HFFc6 (cell line): ENCODE results near the gene ZNF747. TPM values are rescaled to one million over a fixed set of nuclear protein-coding genes. Genes with fewer than 3 reads are reported as not detected.

Source experiments
- DNase-seq: peaks from one replicate; pipeline ENCODE4 v3.0.0-alpha.2; 2018
- H3K27ac Mint-ChIP-seq: 2 replicates; pipeline ENCODE4 v1.8.0; 2020; ENCODE audit warnings: mild to moderate bottlenecking, mixed read lengths
- H3K27me3 Mint-ChIP-seq: 2 replicates; pipeline ENCODE4 v1.8.0; 2021; ENCODE audit warnings: mild to moderate bottlenecking, moderate library complexity, mixed read lengths; ENCODE audit not compliant: insufficient read depth
- H3K36me3 Mint-ChIP-seq: 2 replicates; pipeline ENCODE4 v1.8.0; 2021; ENCODE audit warnings: low read depth, mixed read lengths
- H3K4me1 Mint-ChIP-seq: 2 replicates; pipeline ENCODE4 v1.8.0; 2020; ENCODE audit warnings: low read depth, mixed read lengths
- H3K4me3 Mint-ChIP-seq: 2 replicates; pipeline ENCODE4 v1.8.0; 2020; ENCODE audit warnings: mild to moderate bottlenecking, moderate library complexity, mixed read lengths
- H3K9me3 Mint-ChIP-seq: 2 replicates; pipeline ENCODE4 v1.8.0; 2020; ENCODE audit warnings: mild to moderate bottlenecking, mixed read lengths
- total RNA-seq, 6 experiments: library from RNA; stranded (reverse); fragmentation: NEBNext Ultra II Directional; extraction: Animal tissue kit (Norgen Biotek cat#: 25700); gene quantifications; 2 replicates in 1 of 6; 3 replicates in 5 of 6; pipeline ENCODE4 v1.2.3, GENCODE V29; 2021
- TF ChIP-seq, protein P1 (sequence below): fragments of 200-600 bp; sonication (generic); IDR thresholded peaks from 2 replicates; pipeline ENCODE4 v1.5.0; 2021; ENCODE audit warnings: antibody characterized with exemption, mild to moderate bottlenecking

The ZNF747 gene
- total RNA-seq, 6 experiments from 2014 or later, result 3.2 to 4.7 (median 3.8) TPM

DNA sequence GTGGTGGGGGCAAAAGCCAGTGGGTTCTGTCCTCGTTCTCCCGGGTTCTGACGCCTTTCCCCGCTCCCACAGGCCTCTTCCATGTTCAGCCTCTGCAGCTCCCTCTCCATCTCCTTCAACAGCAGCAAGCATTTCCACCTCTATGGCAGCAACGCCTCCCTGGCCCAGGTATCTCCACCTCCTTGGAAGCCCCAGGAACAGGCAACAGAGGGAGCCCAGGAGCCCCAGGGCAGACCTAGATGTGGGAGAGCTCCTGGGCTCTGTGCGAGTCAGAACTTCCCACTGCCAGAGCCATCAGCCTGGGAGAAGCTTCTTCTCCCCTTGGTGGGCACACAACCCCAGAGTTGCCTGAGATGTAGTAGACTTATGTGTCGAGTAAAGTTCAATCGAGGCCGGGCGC lies 16.1 kb downstream of the ZNF747 start:
- Mint-ChIP-seq H3K27me3 (peaks cover 20% of the 10 kb centered on the region), H3K4me3 (no peak overlapping the region), H3K9me3 (no peaks in the 10 kb centered on the region), H3K27ac (no peak overlapping the region), H3K36me3 (no peaks in the 10 kb centered on the region), H3K4me1 (no peaks in the 10 kb centered on the region)
- DNase-seq, result no peak
- TF ChIP-seq, protein P1, sequence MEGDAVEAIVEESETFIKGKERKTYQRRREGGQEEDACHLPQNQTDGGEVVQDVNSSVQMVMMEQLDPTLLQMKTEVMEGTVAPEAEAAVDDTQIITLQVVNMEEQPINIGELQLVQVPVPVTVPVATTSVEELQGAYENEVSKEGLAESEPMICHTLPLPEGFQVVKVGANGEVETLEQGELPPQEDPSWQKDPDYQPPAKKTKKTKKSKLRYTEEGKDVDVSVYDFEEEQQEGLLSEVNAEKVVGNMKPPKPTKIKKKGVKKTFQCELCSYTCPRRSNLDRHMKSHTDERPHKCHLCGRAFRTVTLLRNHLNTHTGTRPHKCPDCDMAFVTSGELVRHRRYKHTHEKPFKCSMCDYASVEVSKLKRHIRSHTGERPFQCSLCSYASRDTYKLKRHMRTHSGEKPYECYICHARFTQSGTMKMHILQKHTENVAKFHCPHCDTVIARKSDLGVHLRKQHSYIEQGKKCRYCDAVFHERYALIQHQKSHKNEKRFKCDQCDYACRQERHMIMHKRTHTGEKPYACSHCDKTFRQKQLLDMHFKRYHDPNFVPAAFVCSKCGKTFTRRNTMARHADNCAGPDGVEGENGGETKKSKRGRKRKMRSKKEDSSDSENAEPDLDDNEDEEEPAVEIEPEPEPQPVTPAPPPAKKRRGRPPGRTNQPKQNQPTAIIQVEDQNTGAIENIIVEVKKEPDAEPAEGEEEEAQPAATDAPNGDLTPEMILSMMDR, result no peak

DNA sequence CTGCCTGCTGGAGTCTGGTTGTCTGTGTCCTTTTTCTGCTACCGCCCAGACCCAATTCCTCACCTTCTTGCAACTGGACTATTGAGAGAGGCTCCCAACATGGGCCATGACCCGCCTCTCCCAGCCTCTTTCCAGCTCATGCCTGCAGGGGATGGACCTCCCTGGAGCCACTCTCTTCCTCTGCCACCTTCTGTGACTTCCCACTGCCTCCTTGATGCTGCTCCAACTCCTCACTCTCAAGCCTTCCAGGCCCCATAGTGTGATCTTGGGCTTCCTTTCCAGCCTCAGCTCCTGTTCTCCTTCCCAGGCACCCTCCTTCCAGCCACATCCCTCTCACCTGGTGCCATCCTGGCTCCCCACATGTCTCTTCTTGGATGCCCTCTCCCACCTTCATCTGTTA lies 19.4 kb downstream of the ZNF747 start:
- H3K36me3 Mint-ChIP-seq, result no peaks in the 10 kb centered on the region
- TF ChIP-seq, protein P1, result no peak
- no peak overlapping the region for H3K4me3 Mint-ChIP-seq

DNA sequence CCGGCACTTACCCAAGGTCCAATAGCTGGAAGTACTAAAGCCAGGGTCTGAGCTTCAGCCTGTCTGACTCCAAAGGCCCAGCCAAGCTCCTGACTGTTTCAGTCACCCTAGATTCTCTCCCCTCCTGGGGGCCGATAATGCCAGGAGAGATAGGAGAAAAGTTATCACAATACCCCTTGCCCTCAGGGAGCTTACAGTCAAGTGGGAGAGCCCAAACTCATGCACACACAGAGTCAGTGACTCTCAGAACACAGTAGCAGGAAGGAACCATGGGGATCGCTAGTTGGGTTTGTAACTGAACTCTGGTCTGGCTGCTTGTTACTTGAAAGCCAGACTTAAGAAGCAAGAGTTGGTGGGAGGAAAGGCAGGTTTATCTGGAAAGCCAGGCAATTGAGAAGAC lies 23.1 kb downstream of the ZNF747 start:
- H3K4me3 Mint-ChIP-seq, result no peak overlapping the region
- DNase-seq, result no peak
- no peak overlapping the region for H3K27ac Mint-ChIP-seq
- peaks cover 13% of the 10 kb centered on the region for H3K27me3 Mint-ChIP-seq
- TF ChIP-seq, protein P1, result no peak
- H3K36me3 Mint-ChIP-seq, result no peaks in the 10 kb centered on the region
- H3K4me1 Mint-ChIP-seq, result no peaks in the 10 kb centered on the region
- no peaks in the 10 kb centered on the region for H3K9me3 Mint-ChIP-seq

More for the DNA sequence above, 19.4 kb downstream of the ZNF747 start:
- DNase-seq, result no peak
- H3K4me1 Mint-ChIP-seq, result no peaks in the 10 kb centered on the region
- H3K9me3 Mint-ChIP-seq, result no peaks in the 10 kb centered on the region
- peaks cover 26% of the 10 kb centered on the region for H3K27me3 Mint-ChIP-seq
- no peak overlapping the region for H3K27ac Mint-ChIP-seq

DNA sequence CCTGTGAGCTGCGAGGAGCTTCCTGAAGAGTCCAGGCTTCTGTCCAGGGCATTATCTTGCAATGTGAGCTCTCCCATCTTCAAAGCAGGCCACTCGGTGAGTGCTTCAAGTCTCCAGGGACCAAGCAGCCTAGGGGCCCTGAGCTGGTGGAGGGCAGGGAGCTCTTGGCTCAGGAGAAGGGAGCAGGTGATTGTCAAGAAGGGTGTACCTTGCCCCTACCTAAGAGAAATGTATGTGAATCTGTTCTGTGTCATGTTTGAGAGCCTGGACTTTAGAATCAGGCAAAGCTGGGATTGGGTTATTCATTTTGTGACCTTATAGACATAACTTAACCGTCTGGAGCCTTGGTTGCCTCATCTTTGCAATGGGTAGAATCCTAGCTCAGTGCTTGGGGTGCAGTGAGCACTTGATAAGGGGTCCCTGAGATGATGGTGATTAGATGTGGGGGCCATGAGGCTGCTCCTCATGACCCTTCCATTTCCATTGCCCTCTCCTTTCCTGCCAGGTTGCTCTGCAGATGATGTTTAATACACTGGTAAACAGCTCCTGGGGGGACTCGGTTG lies 24.2 kb downstream of the ZNF747 start:
- DNase-seq, result no peak
- H3K27me3 Mint-ChIP-seq, result peaks cover 14% of the 10 kb centered on the region

DNA sequence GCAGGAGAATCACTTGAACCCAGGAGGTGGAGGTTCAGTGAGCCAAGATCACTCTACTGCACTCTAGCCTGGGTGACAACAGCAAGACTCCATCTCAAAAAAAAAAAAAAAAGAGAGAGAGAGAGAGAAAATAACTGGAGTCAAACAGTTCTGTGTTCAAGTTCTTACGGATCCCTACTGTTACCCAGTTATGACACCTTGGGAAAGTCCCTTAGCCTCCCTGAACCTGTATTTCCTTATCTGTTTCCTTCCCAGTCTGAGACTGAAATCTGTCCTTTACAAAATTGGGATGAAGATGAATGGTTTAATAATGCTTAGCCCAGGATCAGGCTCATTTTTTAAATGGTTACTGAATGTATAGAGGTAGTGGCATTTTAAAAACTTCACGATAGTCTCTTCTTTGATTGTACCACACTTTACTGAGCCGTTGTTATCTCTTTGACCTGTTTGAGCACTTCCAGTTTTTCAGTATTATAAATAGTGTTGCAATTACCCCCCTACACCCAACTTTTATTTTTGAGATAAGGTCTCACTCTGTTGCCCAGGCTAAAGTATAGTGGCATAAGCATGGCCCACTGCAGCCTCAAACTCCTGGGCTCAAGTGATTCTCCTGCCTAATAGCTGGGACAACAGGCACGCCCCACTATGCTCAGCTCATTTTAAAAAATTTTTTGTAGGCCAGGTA lies 25.4 kb downstream of the ZNF747 start:
- Mint-ChIP-seq H3K27ac (no peak overlapping the region), H3K4me1 (no peaks in the 10 kb centered on the region), H3K36me3 (no peaks in the 10 kb centered on the region), H3K9me3 (no peaks in the 10 kb centered on the region), H3K4me3 (no peak overlapping the region), H3K27me3 (peaks cover 19% of the 10 kb centered on the region)
- no peak for DNase-seq
- TF ChIP-seq, protein P1, result no peak

More for the DNA sequence above, 24.2 kb downstream of the ZNF747 start:
- no peak overlapping the region for H3K4me3 Mint-ChIP-seq
- no peaks in the 10 kb centered on the region for H3K4me1 Mint-ChIP-seq
- TF ChIP-seq, protein P1, result no peak
- no peaks in the 10 kb centered on the region for H3K36me3 Mint-ChIP-seq
- no peak overlapping the region for H3K27ac Mint-ChIP-seq
- no peaks in the 10 kb centered on the region for H3K9me3 Mint-ChIP-seq
